ENCODE results near the gene BARX2. TPM values are rescaled to one million over a fixed set of nuclear protein-coding genes. Genes with fewer than 3 reads are reported as not detected.

BARX2 gene
- total and polyA plus RNA-seq, 2 donors (not counting 1 experiment from before 2014, with no cell fraction given), result not detected

GRCh38 chr11:129460714-129461113 lies 85.1 kb downstream of the BARX2 start:
- ATAC-seq (ENCODE audit: low read depth) (no peak), DNase-seq (no peak)
- Histone ChIP-seq H3K9me3 (ENCODE audit: control extremely low read depth in 1 of 3, control insufficient read depth in 2 of 3, insufficient read depth in 1 of 3, low read length in 2 of 3) (peaks cover 0 to 9% (median 0%) of the 10 kb centered on the region in 3 donors), H3K4me3 (ENCODE audit: control extremely low read depth in 1 of 5, extremely low read depth in 1 of 5, insufficient read depth in 1 of 5, low read depth in 2 of 5, low read length in 4 of 5) (no peak overlapping the region), H2AFZ (ENCODE audit: insufficient read depth, low read depth, low read length, poor library complexity, severe bottlenecking) (no peak overlapping the region), H3K27ac (ENCODE audit: low read length in 2 of 2) (no peak overlapping the region), H3K9ac (ENCODE audit: low read length) (no peak overlapping the region), H3K4me1 (ENCODE audit: control insufficient read depth in 2 of 2, insufficient read depth in 2 of 2, low read length in 2 of 2) (no peaks in the 10 kb centered on the region), H3K27me3 (replicated peaks in 1 of 4; ENCODE audit: control extremely low read depth in 1 of 4, control insufficient read depth in 3 of 4, insufficient read depth in 4 of 4, low read length in 3 of 4) (no peaks in the 10 kb centered on the region), H3K36me3 (replicated peaks in 1 of 2; ENCODE audit: control extremely low read depth in 1 of 2, control insufficient read depth in 1 of 2, extremely low read depth in 1 of 2, insufficient read depth in 2 of 2, low read length in 1 of 2) (no peaks in the 10 kb centered on the region), H4K20me1 (ENCODE audit: control insufficient read depth, insufficient read depth, low read length, poor library complexity, severe bottlenecking) (no peaks in the 10 kb centered on the region), H3K79me2 (ENCODE audit: control insufficient read depth, insufficient read depth, low read length) (no peaks in the 10 kb centered on the region), H3K4me2 (replicated peaks; ENCODE audit: low read depth, low read length, poor library complexity, severe bottlenecking) (no peak overlapping the region)
- 100% methylated on average over 1 of the region's 2 CpGs for WGBS (ENCODE audit: insufficient coverage)
- TF ChIP-seq EZH2 (IDR thresholded peaks at IDR 0.05; ENCODE audit: borderline replicate concordance, insufficient read depth, low read depth, low read length, poor library complexity, severe bottlenecking), result no peak
- no peak for TF ChIP-seq CTCF (IDR thresholded peaks at IDR 0.05)
- Mint-ChIP-seq H3K27me3 (no peaks in the 10 kb centered on the region), H3K27ac (no peak overlapping the region), H3K9me3 (ENCODE audit: insufficient read depth) (peaks cover 3% of the 10 kb centered on the region), H3K4me3 (no peak overlapping the region), H3K4me1 (no peaks in the 10 kb centered on the region)
- ChIA-PET POLR2A (no interaction called here), CTCF (no interaction called here)
- intact Hi-C loops (cut with micrococcal nuclease), result no loop called here

GRCh38 chr11:129484068-129484467 lies 108.4 kb downstream of the BARX2 start:
- ATAC-seq (ENCODE audit: low read depth), result no peak
- H4K20me1 ChIP-seq (ENCODE audit: control insufficient read depth, insufficient read depth, low read length, poor library complexity, severe bottlenecking), result no peaks in the 10 kb centered on the region
- POLR2A ChIA-PET, result no interaction called here
- no peak overlapping the region for H3K9ac ChIP-seq (ENCODE audit: low read length)
- Mint-ChIP-seq H3K4me1 (no peaks in the 10 kb centered on the region), H3K4me3 (no peak overlapping the region), H3K9me3 (ENCODE audit: insufficient read depth) (no peaks in the 10 kb centered on the region), H3K27me3 (no peaks in the 10 kb centered on the region), H3K27ac (no peak overlapping the region)
- no peaks in the 10 kb centered on the region for H3K4me1 ChIP-seq (ENCODE audit: control insufficient read depth in 2 of 2, insufficient read depth in 2 of 2, low read length in 2 of 2)
- no peak overlapping the region for H2AFZ ChIP-seq (ENCODE audit: insufficient read depth, low read depth, low read length, poor library complexity, severe bottlenecking)
- no CpG with 5 or more reads among the region's 1 CpG for WGBS (ENCODE audit: insufficient coverage)
- no peak overlapping the region for H3K27ac ChIP-seq (ENCODE audit: low read length in 2 of 2)
- intact Hi-C loops (cut with micrococcal nuclease), result no loop called here
- DNase-seq, result no peak
- no peaks in the 10 kb centered on the region for H3K79me2 ChIP-seq (ENCODE audit: control insufficient read depth, insufficient read depth, low read length)
- H3K36me3 ChIP-seq (replicated peaks in 1 of 2; ENCODE audit: control extremely low read depth in 1 of 2, control insufficient read depth in 1 of 2, extremely low read depth in 1 of 2, insufficient read depth in 2 of 2, low read length in 1 of 2), result no peaks in the 10 kb centered on the region
- H3K9me3 ChIP-seq (ENCODE audit: control extremely low read depth in 1 of 3, control insufficient read depth in 2 of 3, insufficient read depth in 1 of 3, low read length in 2 of 3), result no peaks in the 10 kb centered on the region
- no peak overlapping the region for H3K4me3 ChIP-seq (ENCODE audit: control extremely low read depth in 1 of 5, extremely low read depth in 1 of 5, insufficient read depth in 1 of 5, low read depth in 2 of 5, low read length in 4 of 5)
- no peak overlapping the region for H3K4me2 ChIP-seq (replicated peaks; ENCODE audit: low read depth, low read length, poor library complexity, severe bottlenecking)
- TF ChIP-seq CTCF (IDR thresholded peaks at IDR 0.05), result no peak
- TF ChIP-seq EZH2 (IDR thresholded peaks at IDR 0.05; ENCODE audit: borderline replicate concordance, insufficient read depth, low read depth, low read length, poor library complexity, severe bottlenecking), result no peak
- H3K27me3 ChIP-seq (replicated peaks in 1 of 4; ENCODE audit: control extremely low read depth in 1 of 4, control insufficient read depth in 3 of 4, insufficient read depth in 4 of 4, low read length in 3 of 4), result no peaks in the 10 kb centered on the region
- CTCF ChIA-PET, result no interaction called here
